HEK293 (cell line): ENCODE measurements around the gene GCAT.

Experiments used
- CTCF ChIA-PET: fragments of 350-600 bp; formaldehyde crosslinking; extraction: SDS; loops from one replicate; lab custom pipeline; 2021; ENCODE audit warnings: antibody characterized with exemption; lab: Yijun Ruan, JAX
- POLR2A ChIA-PET: fragments of 300-600 bp; formaldehyde crosslinking; extraction: SDS; loops from one replicate; lab custom pipeline; 2020; ENCODE audit warnings: antibody characterized with exemption, inconsistent platforms; lab: Yijun Ruan, JAX
- H3K27ac ChIP-seq: fragments of 200-500 bp; sonication (Bioruptor generic); 2 replicates; pipeline ENCODE4 v1.5.1; 2014; ENCODE audit warnings: low read depth, low read length, control low read depth, inconsistent platforms; ENCODE audit errors: extremely low read depth
- H3K36me3 ChIP-seq, 2 experiments: fragments of 200-500 bp in 1 of 2; sonication (Bioruptor generic) in 1 of 2; 1 replicate in 1 of 2; 2 replicates in 1 of 2; pipeline ENCODE4 v1.5.1; 2014 to 2017; ENCODE audit warnings: inconsistent platforms in 2 of 2, low read length in 2 of 2; ENCODE audit not compliant: control insufficient read depth in 2 of 2, insufficient read depth in 1 of 2
- H3K4me1 ChIP-seq: fragments of 200-500 bp; sonication (Bioruptor generic); 2 replicates; pipeline ENCODE4 v1.5.1; 2014; ENCODE audit warnings: mild to moderate bottlenecking, low read length, inconsistent platforms; ENCODE audit not compliant: control insufficient read depth, insufficient read depth
- H3K4me3 ChIP-seq: 2 replicates; pipeline ENCODE4 v1.5.1; 2011; ENCODE audit warnings: low read depth, mild to moderate bottlenecking, control low read depth, low read length, moderate library complexity
- H3K9me3 ChIP-seq: fragments of 200-500 bp; sonication (Bioruptor generic); 2 replicates; pipeline ENCODE4 v1.5.1; 2014; ENCODE audit warnings: low read depth, low read length, inconsistent platforms; ENCODE audit not compliant: control insufficient read depth, insufficient read depth
- EGR2 ChIP-seq: fragments of 450-650 bp; formaldehyde crosslinking; IDR thresholded peaks from 2 replicates; pipeline ENCODE4 v1.5.1; 2016; ENCODE audit warnings: low read depth, missing biosample characterization, missing genetic modification characterization
- GLIS1 ChIP-seq: fragments of 450-650 bp; formaldehyde crosslinking; IDR thresholded peaks from 2 replicates; pipeline ENCODE4 v1.5.1; 2016; ENCODE audit warnings: missing biosample characterization, missing genetic modification characterization
- KLF9 ChIP-seq: fragments of 450-650 bp; formaldehyde crosslinking; IDR thresholded peaks from 2 replicates; pipeline ENCODE4 v1.5.1; 2016; ENCODE audit warnings: missing biosample characterization, missing genetic modification characterization, low read depth
- MEIS1 ChIP-seq: sonication (generic); formaldehyde crosslinking; IDR thresholded peaks from 2 replicates; pipeline ENCODE4 v1.8.1; 2022; ENCODE audit warnings: missing genetic modification reagents, mild to moderate bottlenecking, borderline replicate concordance
- PRDM1 ChIP-seq: fragments of 450-650 bp; formaldehyde crosslinking; IDR thresholded peaks from 2 replicates; pipeline ENCODE4; 2016; ENCODE audit warnings: missing biosample characterization, missing genetic modification characterization
- SCRT1 ChIP-seq: fragments of 450-650 bp; formaldehyde crosslinking; IDR thresholded peaks from 2 replicates; pipeline ENCODE4 v1.5.1; 2016; ENCODE audit warnings: missing biosample characterization, missing genetic modification characterization, borderline replicate concordance
- SCRT2 ChIP-seq: fragments of 450-650 bp; formaldehyde crosslinking; IDR thresholded peaks from 2 replicates; pipeline ENCODE4 v1.5.1; 2016; ENCODE audit warnings: missing biosample characterization, missing genetic modification characterization
- YY2 ChIP-seq: fragments of 450-650 bp; formaldehyde crosslinking; IDR thresholded peaks from 2 replicates; pipeline ENCODE4 v1.5.1; 2016; ENCODE audit warnings: missing biosample characterization, missing genetic modification characterization
- ZFHX2 ChIP-seq: fragments of 450-650 bp; formaldehyde crosslinking; conservative IDR thresholded peaks from 2 replicates; pipeline ENCODE4 v1.5.1; 2016; ENCODE audit warnings: missing biosample characterization, missing genetic modification characterization
- ZNF16 ChIP-seq: fragments of 450-650 bp; formaldehyde crosslinking; IDR thresholded peaks from 2 replicates; pipeline ENCODE4 v1.5.1; 2016; ENCODE audit warnings: low read depth, missing biosample characterization, missing genetic modification characterization
- ZNF341 ChIP-seq: fragments of 450-650 bp; formaldehyde crosslinking; IDR thresholded peaks from 2 replicates; pipeline ENCODE4; 2016; ENCODE audit warnings: low read depth, missing biosample characterization, missing genetic modification characterization
- ZNF354C ChIP-seq: fragments of 450-650 bp; formaldehyde crosslinking; IDR thresholded peaks from 2 replicates; pipeline ENCODE4 v1.5.1; 2016; ENCODE audit warnings: missing biosample characterization, missing genetic modification characterization, low read depth, borderline replicate concordance
- TF ChIP-seq, protein P1 (sequence below): fragments of 450-650 bp; formaldehyde crosslinking; IDR thresholded peaks from 2 replicates; pipeline ENCODE4 v1.5.1; 2016; ENCODE audit warnings: missing biosample characterization, missing genetic modification characterization
- TF ChIP-seq, protein P2 (sequence below): fragments of 450-650 bp; formaldehyde crosslinking; IDR thresholded peaks from 2 replicates; pipeline ENCODE4 v1.5.1; 2017; ENCODE audit warnings: missing biosample characterization, missing genetic modification characterization

Gene GCAT

DNA sequence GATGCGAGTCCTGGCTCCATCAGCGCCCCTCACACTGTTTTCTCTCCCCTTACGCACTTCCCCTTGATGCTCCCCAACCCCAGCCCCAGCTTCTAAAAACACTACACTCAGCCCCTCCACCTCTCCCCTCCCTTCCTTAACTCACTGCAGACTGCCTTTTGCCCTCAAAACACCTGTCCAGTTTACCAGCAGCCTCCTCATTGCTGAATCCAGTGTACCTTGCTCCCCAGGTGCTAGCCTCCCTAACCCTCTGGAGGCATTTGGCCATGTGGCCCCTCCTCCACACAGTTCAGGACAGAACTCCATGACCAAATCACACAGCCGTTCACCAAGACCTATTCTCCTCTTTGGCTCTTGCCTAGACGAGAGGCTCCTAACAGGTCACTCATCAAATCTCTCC is 12.6 kb downstream of the GCAT start:
- ChIA-PET CTCF (interaction anchor here (0.9 to 8.1 kb wide), 4 partner anchors 14 to 145 kb away, joined by 4 to 208 read pairs (median 18); no protein-coding TSS in a partner anchor), POLR2A (interaction anchor here (0.6 to 1.6 kb wide), 3 partner anchors 13 to 35 kb away, joined by 3 to 6 read pairs (median 3); partner anchors contain the start of gene GCAT)

GRCh38 chr22:37822079-37822833 is 14.5 kb downstream of the GCAT start:
- Histone ChIP-seq H3K36me3 (no peaks in the 10 kb centered on the region; a peak in 1 of 3 replicates), H3K9me3 (no peaks in the 10 kb centered on the region), H3K27ac (no peak overlapping the region), H3K4me3 (no peak overlapping the region), H3K4me1 (peaks cover 3% of the 10 kb centered on the region; the same call in 1 of the 2 replicates)
- CTCF ChIA-PET, result interaction anchor here (1.2 kb wide), 1 partner anchor 41 kb away, joined by 6 read pairs; no protein-coding TSS in a partner anchor
- POLR2A ChIA-PET, result interaction anchor here (0.6 to 1.1 kb wide), 2 partner anchors 22 to 41 kb away, joined by 4 read pairs; partner anchors contain the start of gene ANKRD54
- TF ChIP-seq YY2 (tag by site-specific recombination), result no peak
- TF ChIP-seq SCRT1 (tag by site-specific recombination), result peak; percentile 90
- no peak for TF ChIP-seq ZNF354C
- peak; percentile 84 for TF ChIP-seq ZNF341 (tag by site-specific recombination)
- TF ChIP-seq, protein P1, sequence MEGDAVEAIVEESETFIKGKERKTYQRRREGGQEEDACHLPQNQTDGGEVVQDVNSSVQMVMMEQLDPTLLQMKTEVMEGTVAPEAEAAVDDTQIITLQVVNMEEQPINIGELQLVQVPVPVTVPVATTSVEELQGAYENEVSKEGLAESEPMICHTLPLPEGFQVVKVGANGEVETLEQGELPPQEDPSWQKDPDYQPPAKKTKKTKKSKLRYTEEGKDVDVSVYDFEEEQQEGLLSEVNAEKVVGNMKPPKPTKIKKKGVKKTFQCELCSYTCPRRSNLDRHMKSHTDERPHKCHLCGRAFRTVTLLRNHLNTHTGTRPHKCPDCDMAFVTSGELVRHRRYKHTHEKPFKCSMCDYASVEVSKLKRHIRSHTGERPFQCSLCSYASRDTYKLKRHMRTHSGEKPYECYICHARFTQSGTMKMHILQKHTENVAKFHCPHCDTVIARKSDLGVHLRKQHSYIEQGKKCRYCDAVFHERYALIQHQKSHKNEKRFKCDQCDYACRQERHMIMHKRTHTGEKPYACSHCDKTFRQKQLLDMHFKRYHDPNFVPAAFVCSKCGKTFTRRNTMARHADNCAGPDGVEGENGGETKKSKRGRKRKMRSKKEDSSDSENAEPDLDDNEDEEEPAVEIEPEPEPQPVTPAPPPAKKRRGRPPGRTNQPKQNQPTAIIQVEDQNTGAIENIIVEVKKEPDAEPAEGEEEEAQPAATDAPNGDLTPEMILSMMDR, result peak; percentile 24; the same call in 1 of the 2 replicates
- peak; percentile 91 for TF ChIP-seq SCRT2 (tag by site-specific recombination)
- TF ChIP-seq KLF9 (tag by site-specific recombination), result no peak

More for the DNA sequence above, 12.6 kb downstream of the GCAT start:
- H3K9me3 ChIP-seq, result no peaks in the 10 kb centered on the region
- TF ChIP-seq MEIS1 (no peak), PRDM1 (tag by site-specific recombination) (no peak), ZFHX2 (tag by site-specific recombination) (no peak)
- TF ChIP-seq, protein P2, sequence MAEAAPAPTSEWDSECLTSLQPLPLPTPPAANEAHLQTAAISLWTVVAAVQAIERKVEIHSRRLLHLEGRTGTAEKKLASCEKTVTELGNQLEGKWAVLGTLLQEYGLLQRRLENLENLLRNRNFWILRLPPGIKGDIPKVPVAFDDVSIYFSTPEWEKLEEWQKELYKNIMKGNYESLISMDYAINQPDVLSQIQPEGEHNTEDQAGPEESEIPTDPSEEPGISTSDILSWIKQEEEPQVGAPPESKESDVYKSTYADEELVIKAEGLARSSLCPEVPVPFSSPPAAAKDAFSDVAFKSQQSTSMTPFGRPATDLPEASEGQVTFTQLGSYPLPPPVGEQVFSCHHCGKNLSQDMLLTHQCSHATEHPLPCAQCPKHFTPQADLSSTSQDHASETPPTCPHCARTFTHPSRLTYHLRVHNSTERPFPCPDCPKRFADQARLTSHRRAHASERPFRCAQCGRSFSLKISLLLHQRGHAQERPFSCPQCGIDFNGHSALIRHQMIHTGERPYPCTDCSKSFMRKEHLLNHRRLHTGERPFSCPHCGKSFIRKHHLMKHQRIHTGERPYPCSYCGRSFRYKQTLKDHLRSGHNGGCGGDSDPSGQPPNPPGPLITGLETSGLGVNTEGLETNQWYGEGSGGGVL (tag by site-specific recombination), result no peak
- peaks cover 0 to 7% of the 10 kb centered on the region in 2 experiments; a peak in 2 of 3 replicates for H3K36me3 ChIP-seq
- H3K27ac ChIP-seq, result no peak overlapping the region
- H3K4me1 ChIP-seq, result peaks cover 3% of the 10 kb centered on the region; the same call in 1 of the 2 replicates
- no peak overlapping the region for H3K4me3 ChIP-seq

- TF ChIP-seq EGR2, result peak; percentile 55; the same call in 1 of the 2 replicates
- no peak for TF ChIP-seq ZNF16 (tag by site-specific recombination)
- TF ChIP-seq GLIS1 (tag by site-specific recombination), result no peak
- 0 out of 2 replicates have a peak, but pooled peaks have one; percentile 15 for TF ChIP-seq ZFHX2 (tag by site-specific recombination)
- Histone ChIP-seq H3K4me1 (no peaks in the 10 kb centered on the region), H3K4me3 (no peak within 1 kb of the TSS), H3K27ac (no peak within 1 kb of the TSS), H3K9me3 (no peaks in the 10 kb centered on the region), H3K36me3 (peaks cover 0 to 4% of the 10 kb centered on the region in 2 experiments; a peak in 2 of 3 replicates)
- ChIA-PET CTCF (interaction anchor here (0.6 to 1.2 kb wide), 3 partner anchors 21 to 40 kb away, joined by 3 to 6 read pairs (median 4); no protein-coding TSS in a partner anchor), POLR2A (interaction anchor here (0.6 to 1.3 kb wide), 5 partner anchors 16 to 119 kb away, joined by 3 to 12 read pairs (median 4); partner anchors contain the start of genes ANKRD54 and GCAT)
Observed at GRCh38 chr22:37823134-37823985, 15.6 kb downstream of the GCAT start, which contains the start of gene GALR3. GALR3 (plus strand) TSS chr22:37823382; CDS start chr22:37823407, 25 bp downstream.
